ENCODE measurements around the gene IL2RA. TPM values are rescaled to one million over a fixed set of nuclear protein-coding genes. Genes with fewer than 3 reads are reported as not detected.

Gene IL2RA
- total RNA-seq, 4 donors from 2014 or later = 0.70 to 16.5 (median 1.9) TPM

DNA sequence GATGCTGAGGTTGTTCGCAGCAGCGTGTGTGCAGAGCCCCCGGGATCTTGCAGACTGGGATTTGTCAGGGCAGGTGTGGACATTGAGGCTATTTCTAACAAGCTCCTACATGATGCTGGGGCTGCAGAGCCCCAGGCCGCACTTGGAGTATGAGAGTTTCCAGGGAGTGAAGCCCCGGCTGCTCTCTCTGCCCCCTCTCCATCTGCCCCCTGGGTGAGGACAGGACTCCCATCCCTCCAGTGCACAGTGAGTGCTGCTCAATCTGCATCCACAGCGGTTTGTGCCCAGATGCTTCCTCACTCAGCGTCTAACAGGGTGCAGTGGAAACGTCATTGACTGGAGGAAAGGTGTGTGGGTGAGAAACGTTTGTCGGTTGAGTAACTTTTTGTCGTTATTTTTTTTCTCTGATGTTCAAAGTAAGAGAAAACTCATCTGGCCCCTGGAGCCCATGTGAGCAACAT is 25.3 kb downstream of the IL2RA start:
- H3K9me3 ChIP-seq = no peaks in the 10 kb centered on the region
- no peaks in the 10 kb centered on the region for H3K36me3 ChIP-seq
- TF ChIP-seq POLR2A (IDR thresholded peaks at IDR 0.05) = no peak
- TF ChIP-seq, protein P1, sequence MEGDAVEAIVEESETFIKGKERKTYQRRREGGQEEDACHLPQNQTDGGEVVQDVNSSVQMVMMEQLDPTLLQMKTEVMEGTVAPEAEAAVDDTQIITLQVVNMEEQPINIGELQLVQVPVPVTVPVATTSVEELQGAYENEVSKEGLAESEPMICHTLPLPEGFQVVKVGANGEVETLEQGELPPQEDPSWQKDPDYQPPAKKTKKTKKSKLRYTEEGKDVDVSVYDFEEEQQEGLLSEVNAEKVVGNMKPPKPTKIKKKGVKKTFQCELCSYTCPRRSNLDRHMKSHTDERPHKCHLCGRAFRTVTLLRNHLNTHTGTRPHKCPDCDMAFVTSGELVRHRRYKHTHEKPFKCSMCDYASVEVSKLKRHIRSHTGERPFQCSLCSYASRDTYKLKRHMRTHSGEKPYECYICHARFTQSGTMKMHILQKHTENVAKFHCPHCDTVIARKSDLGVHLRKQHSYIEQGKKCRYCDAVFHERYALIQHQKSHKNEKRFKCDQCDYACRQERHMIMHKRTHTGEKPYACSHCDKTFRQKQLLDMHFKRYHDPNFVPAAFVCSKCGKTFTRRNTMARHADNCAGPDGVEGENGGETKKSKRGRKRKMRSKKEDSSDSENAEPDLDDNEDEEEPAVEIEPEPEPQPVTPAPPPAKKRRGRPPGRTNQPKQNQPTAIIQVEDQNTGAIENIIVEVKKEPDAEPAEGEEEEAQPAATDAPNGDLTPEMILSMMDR (IDR thresholded peaks at IDR 0.05) = no peak
- H3K27me3 ChIP-seq = no peaks in the 10 kb centered on the region
- H3K4me3 ChIP-seq = no peak overlapping the region
- DNase-seq = peak in 2 of 3 donors; percentile 53 to 55
- H3K27ac ChIP-seq = peak overlapping the region in 1 of 4 donors; percentile 50
- no peaks in the 10 kb centered on the region for H3K4me1 ChIP-seq

DNA sequence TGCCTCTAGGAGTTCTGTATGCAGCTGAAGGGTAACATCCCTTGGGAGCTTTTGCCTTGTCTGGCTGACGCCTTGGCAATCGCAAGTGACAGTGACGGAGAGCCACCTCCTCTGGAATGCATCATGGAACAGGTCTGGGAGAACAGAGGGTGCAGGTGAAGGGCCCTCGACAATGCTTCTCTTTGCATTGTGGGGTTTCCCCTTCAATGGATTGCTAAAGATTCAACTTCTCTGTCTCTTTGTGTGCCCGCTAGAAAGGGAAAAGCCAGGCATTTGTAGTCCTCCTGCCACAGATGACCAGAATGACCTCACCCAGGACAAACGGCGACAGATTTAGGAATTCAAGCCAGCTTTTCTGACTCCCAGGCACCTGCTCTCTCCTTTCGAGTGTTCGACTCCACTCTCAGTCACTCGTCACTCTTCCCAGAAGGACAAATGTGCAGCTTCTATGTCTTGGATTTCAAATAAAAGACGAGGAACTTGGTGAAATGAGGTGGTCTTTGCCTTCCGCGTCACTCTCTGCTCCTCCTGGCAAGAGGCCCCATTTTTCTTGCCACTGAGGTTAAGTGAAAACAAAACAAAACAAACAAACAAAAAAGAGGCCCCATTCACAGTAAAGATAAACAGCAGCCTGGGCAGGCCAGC is 26.1 kb downstream of the IL2RA start:
- DNase-seq = peak in 1 of 3 donors; percentile 27
- TF ChIP-seq, protein P1 (IDR thresholded peaks at IDR 0.05) = no peak
- no peak for TF ChIP-seq POLR2A (IDR thresholded peaks at IDR 0.05)

DNA sequence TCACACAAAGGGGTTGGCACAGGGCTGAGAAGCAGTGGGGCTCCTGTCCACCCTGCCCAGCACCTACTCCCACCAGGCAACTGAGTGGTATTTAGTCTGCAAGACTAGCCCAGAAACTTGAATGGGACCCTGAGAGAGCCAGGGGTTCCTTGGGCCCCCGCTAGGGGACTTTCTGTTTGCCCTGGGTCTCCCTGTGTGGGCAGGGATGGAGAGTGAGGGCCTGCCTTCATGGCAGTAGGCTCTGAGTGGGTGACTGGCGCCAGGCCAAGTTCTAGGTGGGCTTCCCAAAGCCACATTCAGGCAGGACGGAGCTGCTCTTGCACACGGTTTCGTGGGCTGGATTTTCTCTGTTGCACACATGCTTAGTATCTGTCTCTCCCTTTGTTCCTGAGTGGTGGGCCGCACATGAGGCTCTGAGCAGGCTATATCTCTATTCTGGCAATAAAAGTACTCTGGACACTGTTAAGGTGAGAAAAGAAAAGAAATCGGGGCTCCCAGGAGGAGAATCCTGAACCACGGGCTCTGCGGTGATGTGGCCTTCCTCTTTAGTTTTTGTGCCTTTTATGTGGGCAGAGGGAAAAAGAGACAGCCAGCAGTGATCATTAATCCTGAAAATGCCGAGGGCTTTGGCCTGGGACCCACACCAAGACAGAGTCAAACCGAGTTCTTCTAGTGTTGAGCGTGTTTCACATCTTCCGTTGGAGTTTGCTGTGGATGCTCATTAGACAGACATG is 26.9 kb downstream of the IL2RA start:
- DNase-seq = peak in 1 of 3 donors; percentile 28
- TF ChIP-seq POLR2A (IDR thresholded peaks at IDR 0.05) = no peak
- TF ChIP-seq, protein P1 (IDR thresholded peaks at IDR 0.05) = no peak
- Histone ChIP-seq H3K27ac (peak overlapping the region in 2 of 4 donors; percentile 34 to 42), H3K9me3 (no peaks in the 10 kb centered on the region), H3K4me1 (no peaks in the 10 kb centered on the region), H3K36me3 (no peaks in the 10 kb centered on the region), H3K27me3 (no peaks in the 10 kb centered on the region), H3K4me3 (no peak overlapping the region)

More for the DNA sequence above, 26.1 kb downstream of the IL2RA start:
- Histone ChIP-seq H3K4me3 (no peak overlapping the region), H3K4me1 (no peaks in the 10 kb centered on the region), H3K27me3 (no peaks in the 10 kb centered on the region), H3K9me3 (no peaks in the 10 kb centered on the region), H3K27ac (no peak overlapping the region), H3K36me3 (no peaks in the 10 kb centered on the region)

DNA sequence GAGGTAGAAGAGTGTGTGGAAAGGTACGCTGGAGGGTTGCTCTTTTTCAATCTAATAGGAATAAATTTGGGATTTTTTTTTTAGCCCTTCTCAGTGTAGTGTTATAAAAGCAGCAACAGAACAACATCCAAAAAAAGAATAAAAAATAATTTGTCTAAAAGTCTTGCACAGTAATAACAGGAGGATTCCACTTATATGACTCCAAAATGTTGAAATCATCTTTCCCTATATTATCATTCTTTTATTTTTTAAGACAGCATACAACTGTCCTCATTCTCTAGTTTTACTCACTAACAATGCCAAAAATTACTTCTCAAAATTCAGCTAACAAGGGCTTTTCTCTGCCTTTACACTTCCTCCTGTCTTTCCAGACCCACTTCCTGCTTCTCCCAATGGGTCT is 27.8 kb downstream of the IL2RA start:
- no peaks in the 10 kb centered on the region for H3K4me1 ChIP-seq
- H3K27me3 ChIP-seq = no peaks in the 10 kb centered on the region
- no peaks in the 10 kb centered on the region for H3K9me3 ChIP-seq
- H3K27ac ChIP-seq = peak overlapping the region in 2 of 4 donors; percentile 9 to 42
- no peak for DNase-seq
- H3K4me3 ChIP-seq = no peak overlapping the region
- H3K36me3 ChIP-seq = no peaks in the 10 kb centered on the region
- TF ChIP-seq, protein P1 (IDR thresholded peaks at IDR 0.05) = no peak
- no peak for TF ChIP-seq POLR2A (IDR thresholded peaks at IDR 0.05)

- H3K27me3 ChIP-seq = no peaks in the 10 kb centered on the region
- no peak for TF ChIP-seq POLR2A (IDR thresholded peaks at IDR 0.05)
- TF ChIP-seq, protein P1 (IDR thresholded peaks at IDR 0.05) = no peak
- H3K4me3 ChIP-seq = no peak overlapping the region
- H3K27ac ChIP-seq = peak overlapping the region in 2 of 4 donors; percentile 9 to 42
- no peaks in the 10 kb centered on the region for H3K4me1 ChIP-seq
- peak in 1 of 3 donors; percentile 41 for DNase-seq
- no peaks in the 10 kb centered on the region for H3K9me3 ChIP-seq
- no peaks in the 10 kb centered on the region for H3K36me3 ChIP-seq
These were observed 28.2 kb downstream of the IL2RA start for GRCh38 chr10:6033954-6034353.

Data from Peyer's patch (tissue), 4 donors.